PC-9 (cell line): Measurements from ENCODE around the gene RNF121. TPM values are rescaled to one million over a fixed set of nuclear protein-coding genes. Genes with fewer than 3 reads are reported as not detected.

Experiments
- BruUV-seq: library from RNA; stranded (reverse); fragments of 400-500 nt; replicated peaks from 2 replicates; lab custom pipeline; 2021; lab: Mats Ljungman, UMichigan
- CTCF ChIA-PET: fragments of 300-600 bp; sonication (Branson Sonifier 250); formaldehyde crosslinking; loops from one replicate; lab custom pipeline; 2022; ENCODE audit warnings: antibody characterized with exemption; lab: Charles Lee
- POLR2A ChIA-PET: fragments of 300-600 bp; sonication (Branson Sonifier 250); formaldehyde crosslinking; loops from one replicate; lab custom pipeline; 2022; ENCODE audit warnings: antibody characterized with exemption; ENCODE audit not compliant: unreplicated experiment; lab: Charles Lee
- DNase-seq, 2 experiments: peaks; one replicate each; pipeline versions ENCODE4 v3.0.0 to v3.0.0-alpha.2; 2015 to 2022; ENCODE audit warnings: mixed read lengths in 1 of 2
- H2AFZ ChIP-seq: fragments of 200-600 bp; sonication (generic); 2 replicates; pipeline ENCODE4 v1.8.1; 2017; ENCODE audit warnings: antibody characterized with exemption
- H3F3A ChIP-seq: fragments of 200-600 bp; sonication (generic); 2 replicates; pipeline ENCODE4 v1.8.1; 2017; ENCODE audit warnings: antibody characterized with exemption, mild to moderate bottlenecking, low read depth; ENCODE audit not compliant: insufficient read depth
- H3K27ac ChIP-seq: fragments of 200-600 bp; sonication (generic); 2 replicates; pipeline ENCODE4 v1.6.1; 2016; ENCODE audit warnings: mixed run types
- H3K27me3 ChIP-seq: fragments of 200-600 bp; sonication (generic); 2 replicates; pipeline ENCODE4 v1.6.1; 2016; ENCODE audit warnings: low read depth, mixed run types; ENCODE audit not compliant: insufficient read depth
- H3K36me3 ChIP-seq: fragments of 200-600 bp; sonication (generic); 2 replicates; pipeline ENCODE4 v1.6.1; 2016; ENCODE audit warnings: low read depth, mixed run types
- H3K4me1 ChIP-seq: fragments of 200-600 bp; sonication (generic); replicated peaks from 2 replicates; pipeline ENCODE4 v1.6.1; 2016; ENCODE audit warnings: mixed run types; ENCODE audit not compliant: insufficient read depth
- H3K4me2 ChIP-seq: fragments of 200-600 bp; sonication (generic); 2 replicates; pipeline ENCODE4 v1.6.1; 2017; ENCODE audit warnings: mixed run types
- H3K4me3 ChIP-seq: fragments of 200-600 bp; sonication (generic); 2 replicates; pipeline ENCODE4 v1.6.1; 2016; ENCODE audit warnings: mixed run types
- H3K79me2 ChIP-seq: fragments of 200-600 bp; sonication (generic); 2 replicates; pipeline ENCODE4 v1.6.1; 2017; ENCODE audit warnings: low read depth, mixed run types
- H3K9me2 ChIP-seq: fragments of 200-600 bp; sonication (generic); 2 replicates; pipeline ENCODE4 v1.8.1; 2017; ENCODE audit warnings: mild to moderate bottlenecking; ENCODE audit not compliant: insufficient read depth
- H3K9me3 ChIP-seq: fragments of 200-600 bp; sonication (generic); 2 replicates; pipeline ENCODE4 v1.8.1; 2016; ENCODE audit warnings: low read depth; ENCODE audit not compliant: insufficient read depth
- H4K20me1 ChIP-seq: fragments of 200-600 bp; sonication (generic); 2 replicates; pipeline ENCODE4 v1.8.1; 2017; ENCODE audit not compliant: insufficient read depth
- EZH2 ChIP-seq: fragments of 200-600 bp; sonication (generic); IDR thresholded peaks from 2 replicates; pipeline ENCODE4 v1.8.0; 2017; ENCODE audit warnings: antibody characterized with exemption, low read depth
- intact Hi-C: fragments of 100-400 bp; cut with micrococcal nuclease; formaldehyde crosslinking; loops from one replicate; pipeline ENCODE4 v1.10.0; 2022; ENCODE audit not compliant: unreplicated experiment
- total RNA-seq: library from RNA; stranded (reverse); gene quantifications from 2 replicates; pipeline ENCODE4 v1.2.3, GENCODE V29; 2021
- TF ChIP-seq, protein P1 (sequence below): fragments of 200-600 bp; sonication (generic); conservative IDR thresholded peaks from 2 replicates; pipeline ENCODE4 v1.6.1; 2017; ENCODE audit warnings: mixed run types, antibody characterized with exemption, mild to moderate bottlenecking, moderate library complexity

RNF121 gene
- total RNA-seq, 1 experiment from 2014 or later: 41.2 TPM

DNA sequence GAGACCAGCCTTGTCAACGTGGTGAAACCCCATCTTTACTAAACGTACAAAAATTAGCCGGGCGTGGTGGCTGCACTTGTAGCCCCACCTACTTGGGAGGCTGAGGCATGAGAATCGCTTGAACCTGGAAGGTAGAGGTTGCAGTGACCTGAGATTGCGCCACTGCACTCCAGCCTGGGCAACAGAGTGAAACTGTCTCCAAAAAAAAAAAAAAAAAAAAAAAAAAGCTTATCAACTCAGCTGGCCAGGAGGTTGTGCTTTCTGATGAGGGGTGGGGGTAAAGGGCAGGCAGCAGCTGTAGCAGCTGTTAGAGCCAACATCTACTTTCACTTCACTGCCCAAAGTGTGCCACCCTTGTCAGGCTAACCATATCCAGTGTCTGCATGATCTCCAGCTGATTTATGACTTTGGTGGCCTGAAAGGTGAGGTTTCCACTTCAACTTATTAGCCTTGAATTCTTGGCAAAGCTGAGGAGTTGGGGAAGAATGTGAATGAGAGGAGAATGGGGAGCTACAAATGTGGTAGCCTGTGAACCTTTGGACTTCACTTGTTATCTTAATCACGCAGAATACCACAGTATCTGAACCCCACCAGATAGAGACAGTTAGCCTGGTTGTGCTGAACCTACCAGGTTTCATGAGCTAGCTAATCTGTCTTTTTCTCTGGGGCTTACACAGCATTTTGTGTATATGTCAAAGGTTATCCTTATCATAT lies 19.6 kb downstream of the RNF121 start:
- TF ChIP-seq EZH2: no peak
- TF ChIP-seq, protein P1, sequence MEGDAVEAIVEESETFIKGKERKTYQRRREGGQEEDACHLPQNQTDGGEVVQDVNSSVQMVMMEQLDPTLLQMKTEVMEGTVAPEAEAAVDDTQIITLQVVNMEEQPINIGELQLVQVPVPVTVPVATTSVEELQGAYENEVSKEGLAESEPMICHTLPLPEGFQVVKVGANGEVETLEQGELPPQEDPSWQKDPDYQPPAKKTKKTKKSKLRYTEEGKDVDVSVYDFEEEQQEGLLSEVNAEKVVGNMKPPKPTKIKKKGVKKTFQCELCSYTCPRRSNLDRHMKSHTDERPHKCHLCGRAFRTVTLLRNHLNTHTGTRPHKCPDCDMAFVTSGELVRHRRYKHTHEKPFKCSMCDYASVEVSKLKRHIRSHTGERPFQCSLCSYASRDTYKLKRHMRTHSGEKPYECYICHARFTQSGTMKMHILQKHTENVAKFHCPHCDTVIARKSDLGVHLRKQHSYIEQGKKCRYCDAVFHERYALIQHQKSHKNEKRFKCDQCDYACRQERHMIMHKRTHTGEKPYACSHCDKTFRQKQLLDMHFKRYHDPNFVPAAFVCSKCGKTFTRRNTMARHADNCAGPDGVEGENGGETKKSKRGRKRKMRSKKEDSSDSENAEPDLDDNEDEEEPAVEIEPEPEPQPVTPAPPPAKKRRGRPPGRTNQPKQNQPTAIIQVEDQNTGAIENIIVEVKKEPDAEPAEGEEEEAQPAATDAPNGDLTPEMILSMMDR: no peak
- H3K36me3 ChIP-seq: no peaks in the 10 kb centered on the region
- peaks cover 8% of the 10 kb centered on the region; the same call in 1 of the 2 replicates for H4K20me1 ChIP-seq
- H2AFZ ChIP-seq: no peak overlapping the region
- H3K4me2 ChIP-seq: no peak overlapping the region
- no TSS peak for BruUV-seq
- H3K27ac ChIP-seq: no peak overlapping the region
- POLR2A ChIA-PET: interaction anchor here (0.6 to 0.7 kb wide), 2 partner anchors 8 to 20 kb away, joined by 3 to 19 read pairs; partner anchors contain the start of genes RNF121 and XNDC1N
- DNase-seq: no peak
- peaks cover 24% of the 10 kb centered on the region; the same call in 1 of the 2 replicates for H3F3A ChIP-seq
- H3K27me3 ChIP-seq: no peaks in the 10 kb centered on the region
- CTCF ChIA-PET: interaction anchor here (0.6 kb wide), 1 partner anchor 431 kb away, joined by 13 read pairs; no protein-coding TSS in a partner anchor
- H3K4me3 ChIP-seq: no peak overlapping the region
- H3K79me2 ChIP-seq: peaks cover 68% of the 10 kb centered on the region
- intact Hi-C loops: no loop called here
- no peaks in the 10 kb centered on the region for H3K9me2 ChIP-seq
- H3K9me3 ChIP-seq: no peaks in the 10 kb centered on the region
- H3K4me1 ChIP-seq: peaks cover 38% of the 10 kb centered on the region

DNA sequence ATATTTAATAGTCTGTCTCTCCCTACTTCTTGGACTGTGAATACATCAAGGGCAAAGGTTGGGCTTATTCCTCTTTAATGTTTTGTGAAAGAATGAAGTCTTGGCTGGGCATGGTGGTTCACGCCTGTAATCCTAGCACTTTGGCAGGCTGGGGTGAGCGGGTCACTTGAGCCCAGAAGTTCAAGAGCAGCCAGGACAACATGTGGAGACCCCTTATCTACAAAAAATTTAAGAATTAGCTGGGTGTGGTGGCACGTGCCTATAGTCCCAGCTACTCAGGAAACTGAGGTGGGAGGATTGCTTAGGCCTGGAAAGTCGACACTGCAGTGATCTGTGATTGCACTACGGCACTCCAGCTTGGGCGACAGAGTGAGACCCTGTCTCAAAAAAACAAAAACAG lies 20.2 kb downstream of the RNF121 start:
- no peak overlapping the region for H2AFZ ChIP-seq
- no peaks in the 10 kb centered on the region for H3K27me3 ChIP-seq
- H3K4me2 ChIP-seq: no peak overlapping the region
- no peak overlapping the region for H3K27ac ChIP-seq
- TF ChIP-seq, protein P1: no peak
- TF ChIP-seq EZH2: no peak
- peaks cover 23% of the 10 kb centered on the region; the same call in 1 of the 2 replicates for H3F3A ChIP-seq
- intact Hi-C loops: no loop called here
- no peaks in the 10 kb centered on the region for H3K9me2 ChIP-seq
- no peaks in the 10 kb centered on the region for H3K9me3 ChIP-seq
- peaks cover 38% of the 10 kb centered on the region for H3K4me1 ChIP-seq
- no peak overlapping the region for H3K4me3 ChIP-seq
- no peaks in the 10 kb centered on the region for H3K36me3 ChIP-seq
- POLR2A ChIA-PET: interaction anchor here (0.6 kb wide), 1 partner anchor 20 kb away, joined by 19 read pairs; the partner anchor contains the start of genes RNF121 and XNDC1N
- H3K79me2 ChIP-seq: peaks cover 70% of the 10 kb centered on the region
- BruUV-seq: no TSS peak
- H4K20me1 ChIP-seq: peaks cover 8% of the 10 kb centered on the region; the same call in 1 of the 2 replicates
- CTCF ChIA-PET: interaction anchor here (0.6 kb wide), 1 partner anchor 432 kb away, joined by 13 read pairs; no protein-coding TSS in a partner anchor
- no peak for DNase-seq

DNA sequence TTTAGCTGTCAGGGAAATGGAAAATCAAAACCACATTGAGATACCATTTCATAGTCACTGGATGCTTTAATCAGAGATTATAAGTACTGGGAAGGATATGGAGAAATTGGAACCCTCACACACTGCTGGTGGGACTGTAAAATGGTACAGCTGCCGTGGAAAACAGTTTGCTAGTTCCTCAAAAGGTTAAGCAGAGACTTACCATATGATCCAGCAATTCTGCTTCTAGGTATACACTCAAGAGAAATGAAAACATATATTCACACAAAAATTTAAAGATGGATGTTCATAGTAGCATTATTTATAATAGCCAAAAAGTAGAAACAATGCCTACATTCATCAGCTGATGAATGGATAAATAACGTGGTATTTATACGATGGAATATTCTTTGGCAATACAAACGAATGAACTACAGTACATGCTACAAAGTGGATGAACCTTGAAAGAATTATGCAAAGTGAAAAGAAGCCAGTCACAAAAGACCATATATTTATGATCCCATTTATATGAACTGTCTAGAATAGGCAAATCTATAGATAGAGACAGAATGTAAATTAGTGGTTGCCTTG lies 23.0 kb downstream of the RNF121 start:
- no peaks in the 10 kb centered on the region for H3K9me2 ChIP-seq
- no peak overlapping the region for H3K4me3 ChIP-seq
- peaks cover 14% of the 10 kb centered on the region for H3K4me1 ChIP-seq
- peaks cover 60% of the 10 kb centered on the region for H3K79me2 ChIP-seq
- intact Hi-C loops: no loop called here
- H4K20me1 ChIP-seq: peaks cover 9% of the 10 kb centered on the region; the same call in 1 of the 2 replicates
- TF ChIP-seq EZH2: no peak
- no peak overlapping the region for H3K27ac ChIP-seq
- no peak overlapping the region for H2AFZ ChIP-seq
- no peaks in the 10 kb centered on the region for H3K9me3 ChIP-seq
- H3K4me2 ChIP-seq: no peak overlapping the region
- ChIA-PET CTCF (interaction anchor here (0.5 kb wide), 1 partner anchor 128 kb away, joined by 4 read pairs; no protein-coding TSS in a partner anchor), POLR2A (no interaction called here)
- BruUV-seq: no TSS peak
- peaks cover 11% of the 10 kb centered on the region; the same call in 1 of the 2 replicates for H3F3A ChIP-seq
- 0 out of 2 replicates have a peak, but pooled peaks cover under 1% of the 10 kb centered on the region for H3K36me3 ChIP-seq
- DNase-seq: no peak
- H3K27me3 ChIP-seq: no peaks in the 10 kb centered on the region
